ENCODE results near the gene BCAS3.
A peak's percentile ranks its signal among the peaks of the same experiment; 100 is the strongest.

BCAS3 gene

DNA sequence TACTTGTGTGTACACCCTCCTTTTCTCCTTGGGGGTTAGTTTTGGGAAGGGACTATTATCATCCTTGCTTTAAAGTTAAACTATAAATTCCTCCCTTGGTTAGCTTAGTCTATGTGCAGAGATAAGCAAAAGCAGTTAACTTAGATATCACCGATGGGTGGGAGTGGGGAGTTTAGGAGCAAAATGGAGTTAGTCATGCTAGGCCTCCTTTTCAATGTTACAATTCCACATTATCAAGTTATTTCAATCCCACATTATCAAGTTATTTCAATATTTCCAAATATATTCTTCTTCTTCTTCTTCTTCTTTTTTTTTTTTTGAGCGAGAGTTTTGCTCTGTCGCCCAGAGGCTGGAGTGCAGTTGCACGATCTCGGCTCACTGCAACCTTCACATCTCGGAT lies 1.7 kb upstream of the BCAS3 start:
- DNase-seq (ENCODE audit: low spot score), result no peak

DNA sequence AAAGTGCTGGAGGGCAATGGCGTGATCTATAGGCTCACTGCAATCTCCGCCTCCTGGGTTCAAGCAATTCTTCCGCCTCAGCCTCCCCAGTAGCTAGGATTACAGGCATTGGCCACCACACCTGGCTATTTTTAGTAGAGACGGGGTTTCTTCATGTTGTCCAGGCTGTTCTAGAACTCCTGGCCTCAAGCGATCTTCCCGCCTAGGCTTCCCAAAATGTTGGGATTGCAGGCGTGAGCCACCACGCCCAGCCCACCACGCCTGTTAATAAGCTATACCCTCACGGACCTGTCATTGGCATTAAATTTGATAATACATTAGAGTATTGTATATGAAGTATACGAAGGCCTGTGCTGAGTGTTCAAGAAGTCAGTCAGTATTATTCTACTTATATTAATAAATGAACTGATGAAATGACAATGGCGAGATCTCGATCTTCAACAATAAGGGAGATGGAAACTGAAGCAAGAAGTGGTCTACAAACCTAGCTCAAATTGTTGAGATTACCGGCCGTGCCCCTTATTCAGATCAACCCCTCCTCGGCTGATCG lies 818 bp upstream of the BCAS3 start:
- no peak for DNase-seq (ENCODE audit: low spot score)

DNA sequence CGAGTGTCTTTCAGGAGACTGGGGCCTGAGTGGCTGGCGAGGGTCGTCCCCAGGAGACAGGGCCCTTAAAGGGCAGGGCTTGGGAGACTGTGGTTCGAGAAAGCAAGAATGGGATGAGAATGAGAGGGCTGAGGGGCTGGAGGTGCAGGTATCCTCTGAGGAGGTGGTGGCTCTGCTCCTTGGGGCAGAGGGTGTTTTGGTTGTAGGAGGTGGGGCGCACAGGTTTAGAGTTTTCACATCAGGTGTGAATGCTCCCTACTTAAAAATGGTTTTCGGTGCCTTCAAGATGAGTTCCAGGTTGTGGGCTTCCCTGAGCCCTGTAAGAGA lies 430 bp downstream of the BCAS3 start:
- DNase-seq (ENCODE audit: low spot score), result no peak

DNA sequence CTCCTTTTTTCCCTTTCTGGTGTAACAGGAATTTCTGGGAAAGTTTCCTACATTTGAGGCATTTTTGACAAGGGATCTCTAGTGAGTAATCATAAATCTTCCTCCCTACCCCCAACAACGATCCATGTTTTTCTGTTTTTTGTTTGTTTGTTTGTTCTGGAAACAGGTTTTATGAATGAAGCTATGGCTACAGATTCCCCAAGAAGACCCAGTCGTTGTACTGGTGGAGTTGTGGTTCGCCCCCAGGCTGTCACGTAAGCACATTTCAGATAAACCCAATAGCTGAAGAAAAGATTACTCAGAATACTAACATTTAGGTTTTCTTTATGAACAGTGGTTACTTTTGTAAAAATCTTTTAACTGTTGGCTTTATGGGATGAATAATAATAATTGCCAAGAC lies 1.6 kb downstream of the BCAS3 start:
- no peak for DNase-seq (ENCODE audit: low spot score)

DNA sequence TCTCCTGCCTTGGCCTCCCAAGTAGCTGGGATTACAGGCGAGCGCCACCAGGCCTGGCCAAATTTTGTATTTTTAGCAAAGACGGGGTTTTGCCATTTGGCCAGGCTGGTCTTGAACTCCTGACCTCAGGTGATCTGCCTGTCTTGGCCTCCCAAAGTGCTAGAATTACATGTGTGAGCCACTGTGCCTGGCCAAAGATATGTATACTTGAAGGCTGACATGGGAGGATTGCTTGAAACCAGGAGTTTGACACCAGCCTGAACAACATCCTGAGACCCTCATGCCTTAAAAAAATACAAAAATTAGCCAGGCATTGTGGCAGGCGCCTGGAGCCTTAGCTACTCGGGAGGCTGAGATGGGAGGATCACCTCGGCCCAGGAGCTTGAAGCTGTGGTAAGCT lies 3.1 kb downstream of the BCAS3 start:
- DNase-seq (ENCODE audit: low spot score), result no peak

DNA sequence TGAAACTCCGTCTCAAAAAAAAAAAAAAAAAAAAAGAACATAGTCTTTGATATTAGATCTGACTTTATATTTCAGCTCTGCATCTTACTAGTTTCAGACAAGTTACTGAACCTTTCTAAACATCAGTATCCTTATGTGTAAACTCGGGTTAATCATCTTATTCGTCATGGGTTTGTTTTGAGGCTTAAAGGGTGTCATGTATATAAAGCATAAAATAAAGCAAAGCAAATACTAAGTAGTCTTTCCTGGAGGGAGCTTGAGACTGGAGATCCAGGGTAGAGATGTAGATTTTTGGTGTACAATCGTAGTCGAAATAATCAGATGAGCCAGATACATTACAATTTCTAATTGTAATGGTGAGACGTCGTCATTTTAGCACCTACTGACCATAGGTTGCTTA lies 7.8 kb downstream of the BCAS3 start:
- DNase-seq (ENCODE audit: low spot score), result no peak

DNA sequence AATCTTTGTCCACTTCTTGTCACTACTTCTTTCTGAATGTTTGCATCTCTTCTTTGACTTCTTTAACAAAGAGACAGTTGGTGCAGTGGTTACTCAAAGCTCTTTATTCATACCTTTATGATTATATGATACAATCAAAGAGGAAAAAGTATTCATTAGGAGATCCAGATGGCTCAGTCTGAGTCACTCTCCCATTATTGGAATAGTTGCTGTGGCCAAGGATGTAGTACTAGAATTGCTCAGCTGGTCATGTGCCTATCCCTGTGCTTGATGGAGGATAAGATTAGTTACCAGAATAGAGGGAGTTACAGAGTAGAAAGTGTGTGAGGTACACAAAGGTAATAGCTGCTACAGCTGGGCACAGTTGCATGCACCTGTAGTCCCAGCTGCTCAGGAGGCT lies 18.3 kb downstream of the BCAS3 start:
- no peak for DNase-seq (ENCODE audit: low spot score)

DNA sequence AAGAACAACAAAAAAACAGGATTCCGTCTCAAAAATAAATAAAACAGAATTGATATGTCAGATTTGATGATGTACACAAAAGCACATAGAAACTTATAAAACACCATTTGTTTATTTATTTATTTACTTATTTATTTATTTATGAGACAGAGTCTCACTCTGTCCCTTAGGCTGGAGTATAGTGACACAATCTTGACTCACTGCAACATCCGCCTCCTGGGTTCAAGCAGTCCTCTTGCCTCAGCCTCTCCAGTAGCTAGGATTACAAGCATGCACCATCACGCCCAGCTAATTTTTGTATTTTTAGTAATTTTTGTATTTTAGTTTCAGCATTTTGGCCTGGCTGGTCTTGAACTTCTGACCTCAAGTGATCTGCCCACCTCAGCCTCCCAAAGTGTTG lies 21.4 kb downstream of the BCAS3 start:
- DNase-seq (ENCODE audit: low spot score), result no peak

DNA sequence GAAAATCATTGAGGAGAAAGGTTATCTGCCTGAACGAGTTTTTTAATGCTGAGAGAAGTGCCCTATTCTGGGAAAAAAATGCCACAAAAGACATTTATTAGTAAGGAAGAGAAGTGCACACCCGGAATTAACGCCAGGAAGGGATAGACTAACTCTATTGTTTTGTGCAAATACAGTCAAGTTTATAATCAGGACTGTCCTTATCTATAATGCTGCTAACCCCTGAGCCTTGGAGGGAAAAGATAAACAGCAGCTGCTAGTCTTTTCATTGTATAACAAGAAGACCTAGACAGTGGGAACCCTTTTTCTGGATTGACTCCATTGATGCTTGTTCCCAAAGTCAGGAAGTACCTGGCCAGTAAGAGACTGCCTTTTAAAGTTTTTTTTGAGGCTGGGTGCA lies 26.5 kb downstream of the BCAS3 start:
- no peak for DNase-seq (ENCODE audit: low spot score)

DNA sequence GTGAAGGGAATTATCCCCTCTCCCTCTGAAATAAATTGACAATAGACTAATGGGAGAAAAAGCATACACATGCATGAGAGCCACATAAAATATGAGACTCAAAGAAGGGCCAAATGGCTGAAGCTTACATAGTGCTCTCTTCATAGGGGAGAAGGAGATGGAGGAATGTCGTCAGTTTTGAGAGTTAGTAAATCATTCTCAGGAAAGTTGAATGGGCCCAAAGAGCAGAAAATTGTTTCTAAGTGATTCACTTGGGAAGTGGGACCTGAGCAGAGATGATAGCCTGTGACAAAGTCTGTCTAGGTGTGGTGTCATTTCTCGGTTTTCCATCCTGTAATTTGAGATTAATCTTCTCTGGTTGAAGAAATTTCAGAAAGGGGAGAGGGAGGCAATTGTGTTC lies 35.0 kb downstream of the BCAS3 start:
- DNase-seq (ENCODE audit: low spot score), result no peak

DNA sequence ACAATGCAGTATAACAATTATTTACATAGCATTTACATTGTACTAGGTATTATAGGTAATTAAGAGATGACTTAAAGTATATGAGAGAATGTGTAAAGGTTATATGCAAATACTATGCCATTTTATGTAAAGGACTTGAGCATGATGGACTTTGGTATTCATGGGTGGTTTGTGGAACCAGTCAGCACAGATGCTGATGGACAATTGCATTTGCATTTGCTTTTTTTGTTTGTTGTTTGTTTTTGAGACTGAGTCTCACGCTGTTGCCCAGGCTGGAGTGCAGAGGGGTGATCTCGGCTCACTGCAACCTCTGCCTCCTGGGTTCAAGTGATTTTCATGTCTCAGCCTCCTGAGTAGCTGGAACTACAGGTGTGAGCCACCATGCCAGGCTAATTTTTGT lies 36.0 kb downstream of the BCAS3 start:
- no peak for DNase-seq (ENCODE audit: low spot score)

DNA sequence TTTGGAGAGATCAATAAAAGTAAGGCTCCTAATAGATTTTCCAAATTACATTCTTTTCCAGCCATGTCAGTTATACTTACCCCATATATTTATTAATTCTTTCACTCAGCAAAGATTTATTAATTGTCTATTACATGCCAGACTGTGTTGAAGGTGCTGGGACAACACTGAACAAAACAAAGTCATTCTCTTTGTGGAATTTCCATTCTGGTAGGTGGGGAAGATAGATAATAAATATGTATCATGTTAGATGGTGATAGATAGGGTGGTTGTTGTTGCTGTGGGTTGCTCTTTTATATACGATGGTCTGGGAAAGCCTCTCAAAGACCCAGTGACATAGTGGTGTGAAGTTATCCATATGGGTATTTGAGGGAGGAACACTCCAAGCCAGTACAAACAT lies 39.1 kb downstream of the BCAS3 start:
- no peak for DNase-seq (ENCODE audit: low spot score)

DNA sequence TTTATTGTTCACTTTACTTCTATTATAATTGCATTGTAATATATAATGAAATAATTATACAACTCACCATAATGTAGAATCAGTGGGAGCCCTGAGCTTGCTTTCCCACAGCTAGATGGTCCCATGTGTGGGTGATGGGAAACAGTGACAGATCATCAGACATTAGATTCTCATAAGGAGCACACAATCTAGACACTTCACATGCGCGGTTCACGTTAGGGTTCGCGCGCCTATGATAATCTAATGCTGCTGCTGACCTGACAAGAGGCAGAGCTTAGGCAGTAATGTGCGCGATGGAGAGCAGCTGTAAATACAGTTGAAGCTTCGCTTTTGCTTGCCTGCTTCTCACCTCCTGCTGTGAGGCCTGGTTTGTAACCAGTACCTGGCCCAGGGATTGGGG lies 40.2 kb downstream of the BCAS3 start:
- DNase-seq (ENCODE audit: low spot score), result no peak

DNA sequence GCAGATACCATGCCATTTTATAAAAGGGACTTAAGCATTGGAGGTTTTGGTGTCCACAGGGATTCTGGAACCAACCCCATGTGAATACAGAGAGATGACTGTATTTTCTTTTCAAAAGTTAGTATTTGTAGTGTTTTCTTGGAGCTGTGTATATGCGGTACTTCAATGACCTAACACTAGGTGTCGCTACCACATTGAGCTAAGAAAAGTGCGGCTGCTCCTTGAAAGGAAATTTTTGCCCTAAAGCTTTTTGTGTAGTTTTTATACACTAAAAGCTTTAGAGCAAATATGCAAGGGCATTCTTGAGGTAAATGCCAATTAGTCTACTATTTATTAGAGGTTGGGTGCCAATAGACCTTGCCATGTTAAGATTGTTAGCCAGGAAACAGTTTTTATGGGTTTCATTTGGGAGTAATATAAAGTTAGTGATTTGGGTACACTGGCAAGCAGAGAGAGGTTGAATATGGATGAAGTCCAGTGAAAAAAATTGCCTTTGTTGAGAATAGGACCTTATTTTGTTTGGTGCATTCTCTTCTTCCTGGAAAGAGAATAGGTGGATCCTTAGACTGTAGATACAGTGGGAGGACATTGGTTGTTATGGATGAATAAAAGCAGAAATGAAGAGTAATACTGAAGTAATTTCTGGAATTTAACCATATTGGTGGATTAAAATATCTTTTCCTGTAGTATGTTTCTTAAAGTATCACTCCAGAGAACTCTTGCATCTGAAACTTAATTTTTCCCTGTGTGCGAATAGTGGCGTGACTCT lies 43.3 kb downstream of the BCAS3 start:
- DNase-seq (ENCODE audit: low spot score), result peak; percentile 59

DNA sequence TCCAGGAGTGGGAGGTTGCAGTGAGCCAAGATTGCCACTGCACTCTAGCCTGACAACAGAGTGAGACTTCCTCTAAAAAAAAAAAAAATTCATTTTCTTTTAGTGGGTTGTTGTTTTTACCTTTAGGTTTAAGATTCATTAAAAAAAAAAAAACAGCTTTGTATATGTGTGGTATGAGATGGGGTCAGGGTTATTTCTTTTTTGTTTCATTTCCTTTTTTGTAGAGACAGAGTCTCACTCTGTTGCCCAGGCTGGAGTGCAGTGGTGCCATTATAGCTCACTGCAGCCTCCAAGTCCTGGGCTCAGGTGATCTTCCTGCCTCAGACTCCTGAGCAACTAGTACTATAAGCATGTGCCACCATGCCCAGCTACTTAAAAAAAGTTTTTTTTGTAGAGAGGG lies 47.0 kb downstream of the BCAS3 start:
- DNase-seq (ENCODE audit: low spot score), result no peak

DNA sequence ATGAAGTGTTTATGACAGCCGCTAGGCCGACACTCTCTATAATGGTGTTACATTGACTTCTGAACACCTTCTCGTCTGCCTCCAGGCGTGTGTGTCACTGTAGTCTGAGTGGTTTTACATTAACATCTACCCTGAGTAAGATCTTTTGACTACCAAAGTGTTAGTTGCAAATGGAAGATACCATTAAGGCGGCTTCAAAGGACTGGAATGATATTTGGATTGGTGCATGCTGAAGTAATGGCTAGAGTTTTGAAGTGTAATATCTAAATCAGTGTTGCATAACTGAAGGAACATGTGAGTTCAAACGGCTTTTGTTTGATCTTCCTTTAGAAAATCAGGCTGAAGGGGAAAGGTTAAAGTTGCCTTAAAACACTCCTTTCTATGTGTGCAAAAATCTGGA lies 52.2 kb downstream of the BCAS3 start:
- no peak for DNase-seq (ENCODE audit: low spot score)

DNA sequence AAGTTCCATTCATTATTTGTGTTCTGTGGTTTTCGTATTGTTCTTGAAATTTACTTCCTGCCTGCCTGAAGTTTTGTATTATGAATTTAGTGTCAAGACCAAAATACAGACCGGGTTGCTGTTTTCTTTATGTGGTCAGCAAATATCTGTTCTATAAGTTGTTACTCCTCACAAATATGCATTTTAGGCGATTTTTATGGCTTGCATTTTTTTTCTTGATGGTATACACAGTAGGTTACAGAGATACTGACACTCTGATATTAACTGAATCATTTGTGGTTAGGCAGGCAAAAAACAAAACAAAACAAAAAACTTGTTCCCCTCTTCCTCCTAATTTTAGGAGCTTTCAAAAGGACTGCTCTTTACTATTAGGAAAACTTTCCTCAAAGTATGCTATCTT lies 52.6 kb downstream of the BCAS3 start:
- DNase-seq (ENCODE audit: low spot score), result no peak

DNA sequence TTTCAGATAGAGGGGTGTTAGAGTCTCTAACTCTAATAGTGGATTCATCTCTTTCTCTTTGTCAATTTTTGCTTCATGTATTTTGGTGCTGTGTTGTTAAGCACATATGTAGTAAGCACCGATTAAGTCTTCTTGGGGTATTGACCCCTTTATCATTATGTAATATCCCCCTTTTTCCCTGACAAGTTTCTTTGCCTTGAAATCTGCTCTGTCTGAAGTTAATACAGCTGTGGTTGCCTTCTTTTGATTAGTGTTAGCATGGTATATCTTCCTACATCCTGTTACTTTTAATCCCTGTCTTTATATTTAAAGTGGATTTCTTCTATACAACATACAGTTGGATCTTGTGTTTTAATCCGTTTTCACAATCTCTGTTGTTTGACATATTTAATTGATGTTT lies 60.6 kb downstream of the BCAS3 start:
- no peak for DNase-seq (ENCODE audit: low spot score)

DNA sequence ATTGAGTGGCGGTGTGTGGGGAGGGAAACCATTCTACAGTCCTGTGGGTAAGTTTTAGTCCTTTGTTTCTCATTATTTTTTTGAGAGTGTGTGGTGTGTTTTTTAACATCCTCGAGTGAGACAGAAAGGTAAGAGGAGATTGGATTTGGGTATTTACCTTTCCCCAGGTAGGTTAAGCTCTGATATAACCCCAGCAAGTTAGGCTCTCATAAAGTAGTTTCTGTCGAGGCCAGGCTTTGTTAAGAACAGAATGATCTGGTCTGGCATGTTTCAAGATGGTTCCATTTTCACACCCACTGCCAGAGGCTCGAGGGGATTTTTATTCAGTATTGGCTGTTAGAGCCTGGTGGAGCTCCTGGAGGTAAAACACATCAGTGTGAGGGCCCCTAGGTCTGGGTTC lies 62.9 kb downstream of the BCAS3 start:
- DNase-seq (ENCODE audit: low spot score), result no peak

DNA sequence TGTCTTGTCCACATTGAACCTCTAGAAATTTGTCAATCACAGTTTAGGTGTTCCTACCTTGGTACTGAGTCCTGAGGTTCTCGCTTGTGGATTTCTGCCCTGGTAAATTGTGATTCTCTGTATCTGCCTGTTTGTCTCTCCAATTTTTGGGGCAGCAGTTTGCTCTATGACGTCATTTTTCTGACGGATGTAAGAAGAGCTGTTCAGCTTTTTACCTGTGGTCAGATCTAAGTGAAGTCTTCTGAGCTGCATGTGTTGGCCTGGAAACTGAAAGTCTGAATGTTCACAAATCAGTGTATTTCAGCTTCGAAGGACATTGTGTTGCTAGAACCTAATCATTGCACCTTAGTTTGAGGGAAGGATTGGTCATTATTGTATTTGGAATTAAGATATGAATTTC lies 63.4 kb downstream of the BCAS3 start:
- DNase-seq (ENCODE audit: low spot score), result no peak

DNA sequence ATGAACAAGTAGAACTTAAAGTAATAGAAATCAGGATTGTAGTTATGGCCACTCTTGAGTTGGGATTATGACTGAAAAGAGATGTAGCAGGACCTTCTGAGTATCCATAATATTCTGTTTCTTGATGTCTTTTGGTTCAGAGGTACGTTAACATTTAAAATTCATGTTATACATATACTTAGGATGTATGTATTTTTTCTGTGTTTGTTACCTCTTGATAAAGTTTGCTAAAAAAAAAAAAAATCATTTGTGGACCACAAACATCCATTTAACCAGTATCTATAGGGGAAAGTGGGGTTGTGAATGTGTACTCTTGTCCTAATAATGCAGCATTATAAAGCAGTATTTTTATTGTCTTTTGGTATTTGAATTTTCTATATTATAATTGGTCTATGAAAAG lies 65.6 kb downstream of the BCAS3 start:
- no peak for DNase-seq (ENCODE audit: low spot score)

DNA sequence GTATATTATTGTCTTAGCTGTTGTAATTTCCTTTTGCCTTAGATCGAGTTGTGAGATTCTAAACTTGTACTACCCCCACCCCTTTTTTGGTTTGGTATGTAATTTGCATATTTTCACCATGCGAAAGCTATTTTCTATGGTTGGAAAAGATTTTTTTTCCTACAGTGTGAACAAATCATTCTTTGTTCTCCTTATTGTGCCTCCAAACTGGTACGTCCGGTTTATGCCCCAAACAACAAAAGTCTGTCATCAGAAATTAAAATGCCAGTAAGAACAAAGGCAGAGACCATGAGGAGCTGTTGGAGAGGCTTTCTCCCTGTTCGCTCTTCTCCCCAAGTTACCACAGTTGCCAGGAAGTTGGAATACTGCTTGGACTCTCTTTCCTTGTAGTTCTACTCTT lies 66.1 kb downstream of the BCAS3 start:
- DNase-seq (ENCODE audit: low spot score), result peak; percentile 26

DNA sequence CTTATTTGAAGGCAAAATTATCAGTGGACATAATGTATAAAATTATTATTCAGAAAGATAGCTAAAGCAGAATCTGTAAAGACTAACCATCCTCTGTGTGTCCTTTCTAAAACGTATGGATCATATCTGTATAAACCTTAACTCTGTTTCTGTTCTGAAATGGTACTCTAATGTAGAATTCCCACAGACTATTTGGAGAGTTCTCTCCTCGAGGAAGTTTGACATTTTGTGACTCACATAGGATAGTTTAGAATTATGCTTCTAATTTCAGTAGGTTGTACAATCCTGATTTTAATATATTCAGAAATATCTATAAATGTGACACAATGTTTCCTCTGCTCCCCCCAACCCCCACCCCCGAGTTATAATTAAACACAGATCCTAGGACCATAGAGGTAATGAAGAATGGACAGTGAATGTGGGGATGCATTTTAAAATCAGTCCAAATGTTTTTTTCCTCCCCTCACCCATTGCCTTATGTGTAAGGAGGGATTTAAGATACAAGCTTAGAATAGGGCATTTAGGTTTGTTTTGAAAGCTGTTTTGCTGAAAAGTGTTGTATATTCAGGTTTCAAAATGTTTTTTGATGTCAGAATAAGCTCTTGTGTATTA lies 66.8 kb downstream of the BCAS3 start:
- DNase-seq (ENCODE audit: low spot score), result no peak

DNA sequence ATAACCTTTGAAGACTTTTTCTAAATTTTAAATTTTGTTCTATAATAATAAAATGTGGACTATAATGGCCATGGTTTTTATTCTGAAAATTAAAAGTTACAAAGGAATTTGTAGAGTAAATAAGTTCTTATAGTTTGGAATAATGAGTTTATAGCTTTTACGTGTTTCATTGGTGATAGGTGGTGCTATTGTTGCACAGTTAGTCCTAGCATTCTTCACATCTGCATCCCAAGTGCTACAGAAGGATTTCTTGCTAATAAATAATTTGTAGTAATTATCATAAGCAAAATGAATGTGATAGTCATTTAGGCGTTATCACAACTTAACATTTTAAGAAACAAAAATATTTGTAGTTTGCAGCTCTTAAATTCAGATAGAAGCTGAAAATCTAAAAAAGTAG lies 67.9 kb downstream of the BCAS3 start:
- DNase-seq (ENCODE audit: low spot score), result no peak
